HG02588 (cell line): ENCODE results near the gene PHF3.

ENCODE experiments used
- ATAC-seq: cut with Tn5 transposase; IDR thresholded peaks from one replicate; pipeline ENCODE4 v1.9.1; 2021; ENCODE audit warnings: mild to moderate bottlenecking, moderate library complexity; ENCODE audit not compliant: unreplicated experiment

The PHF3 gene

GRCh38 chr6:63644668-63645326, 9.2 kb downstream of the PHF3 start:
- no peak for ATAC-seq

DNA sequence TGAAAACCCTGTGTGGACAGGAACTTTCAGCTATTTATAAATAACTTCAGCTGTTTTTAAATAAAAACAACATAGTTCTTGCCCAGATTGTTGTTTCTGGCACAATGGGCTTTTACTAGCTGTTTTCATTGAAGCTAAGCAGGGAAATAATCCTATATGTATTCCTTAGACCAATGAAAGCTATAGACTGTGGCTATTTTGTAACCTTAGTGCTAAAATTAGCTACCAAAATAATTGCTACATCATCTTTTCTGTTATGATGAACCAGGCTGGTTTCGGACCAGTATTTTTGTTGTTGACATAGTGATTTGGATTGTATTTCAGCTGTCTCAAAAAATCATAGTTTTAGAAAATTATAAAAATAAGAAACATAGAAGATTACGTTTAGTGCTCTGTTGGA, 13.7 kb downstream of the PHF3 start:
- no peak for ATAC-seq

DNA sequence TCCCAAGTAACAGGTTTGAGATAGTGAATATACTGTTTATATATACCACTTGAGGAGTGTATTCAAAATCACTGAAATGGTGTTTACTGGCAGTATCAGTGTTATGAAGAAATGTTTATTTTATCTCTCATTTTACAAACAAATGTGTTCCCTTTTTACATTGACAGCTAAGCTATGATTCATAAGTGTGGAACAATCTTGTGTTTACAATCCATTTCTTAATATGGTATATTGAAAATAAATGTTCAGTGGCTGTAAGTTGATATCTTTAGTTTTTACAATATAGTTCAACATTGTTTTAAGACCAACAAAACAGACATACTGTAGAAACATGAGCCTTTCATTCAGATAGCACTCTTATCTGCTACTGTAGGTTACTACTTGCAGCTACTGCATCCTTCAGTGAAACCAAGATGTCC, 14.3 kb downstream of the PHF3 start:
- ATAC-seq, result no peak

- ATAC-seq, result no peak
Observed at GRCh38 chr6:63652980-63653379, 17.4 kb downstream of the PHF3 start.

DNA sequence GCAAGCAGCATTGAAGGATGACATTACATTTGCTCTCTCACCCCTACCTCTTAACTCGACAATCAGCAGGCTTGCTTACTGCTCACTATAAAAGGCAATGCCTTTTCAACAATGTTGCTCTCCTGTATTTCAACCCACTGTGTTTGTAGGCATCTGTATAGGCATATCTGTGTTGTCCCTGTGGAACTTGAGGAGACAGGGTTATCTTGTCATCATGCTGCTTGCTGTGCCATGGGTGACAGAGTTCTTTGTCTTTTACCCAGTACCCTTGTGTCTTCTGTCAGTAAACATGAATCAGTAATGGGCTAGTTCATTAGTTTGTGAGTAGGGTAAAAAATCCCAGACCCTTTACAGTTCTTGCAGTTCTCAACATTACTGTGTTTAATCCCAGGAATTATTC, 25.2 kb downstream of the PHF3 start:
- ATAC-seq, result no peak

GRCh38 chr6:63661769-63662168, 26.2 kb downstream of the PHF3 start:
- ATAC-seq, result no peak

DNA sequence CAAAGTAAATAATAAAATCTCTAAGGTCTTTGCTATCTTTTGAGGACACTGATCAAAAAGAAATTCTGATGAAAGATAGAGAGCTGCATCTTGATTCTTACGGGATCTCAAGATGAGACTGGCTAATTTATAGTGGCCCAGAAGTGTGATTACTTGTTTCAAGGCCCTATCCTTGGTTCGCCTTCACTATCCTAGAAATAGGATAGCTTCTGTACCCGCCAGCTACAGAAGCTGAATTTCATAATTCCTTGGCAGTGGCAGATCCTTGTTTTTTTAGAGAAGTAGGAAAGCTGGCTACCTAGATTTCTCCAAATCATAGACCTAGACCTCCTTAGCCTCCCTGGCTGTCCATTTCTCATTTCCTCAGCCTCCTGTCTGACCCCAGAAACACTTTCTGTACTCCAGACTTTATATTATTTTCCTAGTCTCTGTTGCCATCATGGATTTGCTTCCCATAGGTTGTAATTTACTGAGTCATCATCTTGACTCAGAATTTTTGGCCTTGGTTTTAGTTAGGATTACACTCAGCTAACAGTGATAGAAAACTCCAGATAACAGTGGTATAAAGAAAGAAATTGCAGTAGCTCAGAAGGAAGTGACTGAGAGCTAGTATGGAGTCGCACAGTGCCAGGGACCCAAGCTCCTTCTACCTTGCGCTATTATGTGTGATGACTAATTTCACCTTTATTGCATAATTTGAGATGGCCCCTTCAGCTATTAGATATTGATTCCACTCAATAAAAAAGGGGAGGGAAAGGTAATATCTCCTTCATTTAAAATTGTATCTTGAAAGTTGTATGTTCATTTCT, 27.7 kb downstream of the PHF3 start:
- ATAC-seq, result no peak

GRCh38 chr6:63663956-63664281, 28.3 kb downstream of the PHF3 start:
- no peak for ATAC-seq

DNA sequence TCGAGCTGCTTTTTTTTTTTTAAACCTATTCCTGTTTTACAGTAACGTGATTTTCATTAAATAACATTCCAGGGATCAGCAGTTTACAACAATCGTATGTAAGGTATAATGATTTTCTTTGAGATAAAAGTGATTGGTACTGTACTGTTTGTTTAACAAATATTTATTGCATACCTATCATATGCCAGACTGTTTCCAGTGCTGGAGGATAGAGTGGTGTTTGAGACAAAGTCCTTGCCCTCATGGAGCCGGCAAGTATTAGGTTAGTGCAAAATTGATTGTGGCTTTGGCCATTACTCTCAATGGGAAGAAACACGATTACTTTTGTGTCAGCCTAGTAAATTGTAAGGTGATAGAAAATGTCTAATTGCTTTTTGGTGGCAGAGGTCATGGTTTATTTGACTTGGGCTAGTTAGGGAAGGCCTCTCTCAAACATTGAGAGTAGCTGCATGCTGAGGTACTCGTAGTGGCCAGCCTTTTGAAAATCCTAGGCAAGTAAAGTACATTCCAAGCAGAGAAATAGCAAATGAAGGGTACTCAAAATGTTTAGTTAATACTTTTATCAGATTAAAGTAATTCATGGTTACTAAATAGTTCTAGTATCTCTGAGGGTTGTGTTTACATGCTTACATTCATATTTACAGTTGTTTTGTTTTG, 35.6 kb downstream of the PHF3 start:
- ATAC-seq, result no peak

DNA sequence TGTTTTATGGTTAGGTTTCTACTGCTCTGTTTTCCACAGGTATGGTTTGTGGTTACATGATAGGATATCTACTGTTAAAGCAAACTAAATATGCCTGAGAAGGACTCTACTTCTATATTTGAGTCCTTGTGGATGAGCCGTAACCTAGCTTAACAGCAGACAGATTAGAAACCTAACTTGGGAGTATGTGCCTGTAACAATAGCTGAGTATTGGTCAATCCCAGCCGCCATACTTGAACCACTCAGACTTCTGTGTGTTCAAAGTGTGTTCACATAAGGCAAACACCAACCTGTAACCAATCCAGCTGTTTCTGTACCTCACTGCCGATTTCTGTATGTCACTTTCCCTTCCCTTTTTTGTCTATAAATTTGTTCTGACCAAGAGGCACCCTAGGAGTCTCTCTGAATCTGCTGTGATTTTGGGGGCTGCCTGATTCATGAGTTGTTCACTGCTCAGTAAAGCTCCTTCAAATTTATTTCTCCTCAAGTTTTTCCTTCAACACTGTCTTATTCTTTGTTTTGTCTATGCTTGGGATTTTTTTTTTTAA, 37.1 kb downstream of the PHF3 start:
- no peak for ATAC-seq

GRCh38 chr6:63673692-63674091, 38.1 kb downstream of the PHF3 start:
- ATAC-seq, result no peak

GRCh38 chr6:63674635-63675034, 39.0 kb downstream of the PHF3 start:
- no peak for ATAC-seq

DNA sequence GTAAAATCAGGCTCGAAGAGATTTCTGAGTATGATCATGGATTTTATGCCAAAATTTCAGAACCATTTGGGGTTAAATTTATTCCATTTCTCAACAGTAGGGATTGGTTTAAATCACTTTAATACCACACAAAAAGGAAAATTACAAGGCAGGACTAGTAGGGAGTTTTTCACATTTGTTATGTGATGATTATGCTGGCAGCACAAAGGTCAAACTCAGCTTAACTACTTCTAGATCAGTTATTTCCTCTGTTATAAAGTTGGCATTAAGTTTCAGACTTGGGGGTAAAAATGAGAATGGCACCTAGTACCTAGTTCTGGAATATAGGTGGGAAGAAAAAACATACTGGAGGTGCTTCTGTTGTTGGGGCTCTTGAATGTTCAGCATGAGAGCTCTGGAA, 39.5 kb downstream of the PHF3 start:
- no peak for ATAC-seq

DNA sequence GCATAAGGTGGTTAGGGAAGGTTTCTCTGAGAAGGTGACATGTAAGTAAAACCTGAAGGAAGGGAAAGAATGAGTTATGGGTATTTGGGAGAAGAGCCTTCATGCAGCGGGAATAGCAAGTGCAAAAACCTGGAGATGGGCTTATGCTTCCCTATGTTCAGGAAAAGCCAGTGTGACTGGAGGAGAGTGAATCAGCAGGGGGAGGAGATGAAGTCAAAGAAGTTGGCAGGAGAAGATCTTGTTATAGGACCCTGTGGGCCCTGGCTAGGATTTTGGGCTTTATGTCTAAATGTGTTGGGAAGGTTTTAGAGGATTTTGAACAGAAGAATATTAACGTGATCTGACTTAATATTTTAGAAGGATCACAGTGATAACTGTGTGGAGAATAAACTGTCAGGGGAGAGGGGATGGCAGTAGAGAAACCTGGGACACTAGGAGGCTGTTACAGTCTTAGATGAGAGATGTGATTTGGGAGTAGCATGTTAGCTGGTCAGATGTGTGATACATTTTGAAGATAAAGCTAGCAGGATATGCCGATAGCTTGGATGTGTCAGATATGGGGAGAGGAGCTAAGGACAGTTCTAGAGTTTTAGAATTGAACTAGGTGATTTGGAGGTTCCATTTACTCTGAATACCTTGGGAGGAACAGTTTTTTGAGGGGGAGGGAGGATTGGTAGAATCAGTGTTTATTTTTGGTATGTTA, 41.0 kb downstream of the PHF3 start:
- no peak for ATAC-seq

DNA sequence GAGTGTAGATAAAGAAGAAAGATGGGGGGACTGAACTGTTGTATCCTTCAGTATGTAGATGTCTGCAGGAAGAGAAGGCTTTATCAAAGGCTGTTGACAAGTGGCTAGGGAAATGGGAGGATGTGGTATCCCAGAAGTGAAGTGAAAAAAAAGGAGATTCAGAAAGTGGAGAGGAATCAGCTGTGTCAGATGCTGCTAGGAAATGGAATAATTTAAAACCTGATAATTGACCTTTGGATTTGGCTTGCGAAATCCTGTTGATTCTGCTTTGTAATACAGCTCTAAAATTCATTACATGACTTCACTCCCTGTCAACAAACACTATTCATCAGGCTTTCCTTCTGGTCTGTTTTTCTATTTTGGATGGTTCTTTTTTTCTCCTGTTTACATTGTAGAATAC, 41.7 kb downstream of the PHF3 start:
- no peak for ATAC-seq

GRCh38 chr6:63683071-63683603, 47.5 kb downstream of the PHF3 start:
- no peak for ATAC-seq

- ATAC-seq, result peak; percentile 80
Observed at GRCh38 chr6:63685446-63686379, 50.1 kb downstream of the PHF3 start.

- ATAC-seq, result no peak
Observed at GRCh38 chr6:63689421-63689820, 53.8 kb downstream of the PHF3 start.

DNA sequence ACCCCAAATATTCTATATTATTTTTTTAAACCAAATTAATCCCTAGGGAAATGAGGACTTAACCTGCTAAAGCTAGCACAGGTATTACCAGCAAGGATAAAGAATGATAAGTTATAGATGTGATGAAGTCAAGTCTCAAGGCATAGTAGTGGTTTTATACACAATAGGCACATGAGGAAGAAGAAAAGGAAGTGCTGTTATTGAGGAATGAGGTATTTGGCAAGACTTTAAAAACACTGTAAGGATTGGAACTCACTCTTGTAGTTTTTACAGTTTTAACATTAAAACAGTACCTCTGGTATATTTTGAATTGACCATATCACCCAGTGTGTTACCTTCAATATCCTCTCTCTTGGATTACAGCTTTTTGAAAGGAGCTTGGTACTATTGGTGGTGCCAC, 54.6 kb downstream of the PHF3 start:
- ATAC-seq, result no peak

GRCh38 chr6:63705707-63706106, 70.1 kb downstream of the PHF3 start:
- no peak for ATAC-seq
